ENCODE results near the gene TMEM235. TPM values are rescaled to one million over a fixed set of nuclear protein-coding genes. Genes with fewer than 3 reads are reported as not detected.

Gene TMEM235
- total RNA-seq, 1 donor = not detected

GRCh38 chr17:78248051-78248914 lies 16.9 kb downstream of the TMEM235 start:
- Histone ChIP-seq H3K4me1 (ENCODE audit: insufficient read depth, low read length) (peaks cover 5% of the 10 kb centered on the region), H3K4me2 (ENCODE audit: insufficient read depth, low read length) (no peak overlapping the region), H3K27me3 (ENCODE audit: insufficient read depth, low read length) (peaks cover 6% of the 10 kb centered on the region), H3K27ac (ENCODE audit: low read depth, low read length) (no peak overlapping the region), H3K79me2 (ENCODE audit: insufficient read depth, low read length) (no peaks in the 10 kb centered on the region), H3K36me3 (ENCODE audit: insufficient read depth, low read length) (no peaks in the 10 kb centered on the region), H3K9me3 (ENCODE audit: low read depth, low read length) (no peaks in the 10 kb centered on the region), H3K4me3 (ENCODE audit: insufficient read depth, low read length) (no peak overlapping the region), H4K20me1 (ENCODE audit: insufficient read depth, low read length) (no peaks in the 10 kb centered on the region), H2AFZ (ENCODE audit: low read length) (no peak overlapping the region)
- TF ChIP-seq, protein P1, sequence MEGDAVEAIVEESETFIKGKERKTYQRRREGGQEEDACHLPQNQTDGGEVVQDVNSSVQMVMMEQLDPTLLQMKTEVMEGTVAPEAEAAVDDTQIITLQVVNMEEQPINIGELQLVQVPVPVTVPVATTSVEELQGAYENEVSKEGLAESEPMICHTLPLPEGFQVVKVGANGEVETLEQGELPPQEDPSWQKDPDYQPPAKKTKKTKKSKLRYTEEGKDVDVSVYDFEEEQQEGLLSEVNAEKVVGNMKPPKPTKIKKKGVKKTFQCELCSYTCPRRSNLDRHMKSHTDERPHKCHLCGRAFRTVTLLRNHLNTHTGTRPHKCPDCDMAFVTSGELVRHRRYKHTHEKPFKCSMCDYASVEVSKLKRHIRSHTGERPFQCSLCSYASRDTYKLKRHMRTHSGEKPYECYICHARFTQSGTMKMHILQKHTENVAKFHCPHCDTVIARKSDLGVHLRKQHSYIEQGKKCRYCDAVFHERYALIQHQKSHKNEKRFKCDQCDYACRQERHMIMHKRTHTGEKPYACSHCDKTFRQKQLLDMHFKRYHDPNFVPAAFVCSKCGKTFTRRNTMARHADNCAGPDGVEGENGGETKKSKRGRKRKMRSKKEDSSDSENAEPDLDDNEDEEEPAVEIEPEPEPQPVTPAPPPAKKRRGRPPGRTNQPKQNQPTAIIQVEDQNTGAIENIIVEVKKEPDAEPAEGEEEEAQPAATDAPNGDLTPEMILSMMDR (IDR thresholded peaks at IDR 0.05; ENCODE audit: extremely low read depth, low read depth, low read length) = no peak
- no peak for DNase-seq (ENCODE audit: insufficient read length, low spot score, missing footprints)

DNA sequence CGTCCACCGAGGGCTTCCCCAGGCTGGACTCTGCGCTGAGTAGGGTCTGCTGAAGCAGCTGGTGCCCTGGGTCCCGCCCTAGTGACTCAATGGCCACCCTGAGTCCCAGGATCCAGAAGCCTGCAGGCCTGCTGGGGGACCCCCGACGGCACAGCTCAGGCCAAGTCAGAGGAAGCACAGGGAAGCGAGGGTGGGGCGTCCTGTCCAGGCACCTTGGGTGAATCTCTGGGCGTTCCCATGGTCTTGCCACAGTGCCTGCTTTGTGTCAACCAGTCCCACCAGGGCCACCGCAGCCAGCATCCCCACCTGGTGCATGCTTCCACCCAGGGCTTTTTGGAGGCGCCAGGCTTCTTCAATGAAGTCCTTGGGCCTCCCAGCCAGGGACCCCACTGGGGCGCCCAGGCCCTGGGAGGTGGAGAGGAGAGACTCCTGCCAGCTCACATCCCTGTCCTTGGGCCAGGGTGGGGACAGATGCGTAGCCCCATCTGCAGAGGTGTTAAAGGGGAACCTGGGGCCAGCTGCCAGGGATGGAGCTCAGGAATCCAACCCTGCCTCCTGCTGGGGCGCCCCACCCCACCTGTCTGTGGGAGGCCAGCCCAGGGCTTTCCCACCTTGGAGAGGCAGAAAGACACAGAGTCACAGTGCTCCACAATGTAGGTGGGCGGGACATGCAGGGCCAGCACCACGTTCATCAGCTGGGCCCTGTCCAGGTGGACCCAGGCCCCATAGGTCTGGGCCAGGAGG lies 17.8 kb downstream of the TMEM235 start:
- Histone ChIP-seq H3K79me2 (ENCODE audit: insufficient read depth, low read length) (no peaks in the 10 kb centered on the region), H3K4me1 (ENCODE audit: insufficient read depth, low read length) (peaks cover 9% of the 10 kb centered on the region), H3K4me3 (ENCODE audit: insufficient read depth, low read length) (no peak overlapping the region), H3K36me3 (ENCODE audit: insufficient read depth, low read length) (no peaks in the 10 kb centered on the region), H3K27me3 (ENCODE audit: insufficient read depth, low read length) (peaks cover 6% of the 10 kb centered on the region), H2AFZ (ENCODE audit: low read length) (no peak overlapping the region), H3K4me2 (ENCODE audit: insufficient read depth, low read length) (no peak overlapping the region), H4K20me1 (ENCODE audit: insufficient read depth, low read length) (no peaks in the 10 kb centered on the region), H3K9me3 (ENCODE audit: low read depth, low read length) (no peaks in the 10 kb centered on the region), H3K27ac (ENCODE audit: low read depth, low read length) (no peak overlapping the region)
- peak; percentile 41 for DNase-seq (ENCODE audit: insufficient read length, low spot score, missing footprints)
- TF ChIP-seq, protein P1 (IDR thresholded peaks at IDR 0.05; ENCODE audit: extremely low read depth, low read depth, low read length) = no peak

DNA sequence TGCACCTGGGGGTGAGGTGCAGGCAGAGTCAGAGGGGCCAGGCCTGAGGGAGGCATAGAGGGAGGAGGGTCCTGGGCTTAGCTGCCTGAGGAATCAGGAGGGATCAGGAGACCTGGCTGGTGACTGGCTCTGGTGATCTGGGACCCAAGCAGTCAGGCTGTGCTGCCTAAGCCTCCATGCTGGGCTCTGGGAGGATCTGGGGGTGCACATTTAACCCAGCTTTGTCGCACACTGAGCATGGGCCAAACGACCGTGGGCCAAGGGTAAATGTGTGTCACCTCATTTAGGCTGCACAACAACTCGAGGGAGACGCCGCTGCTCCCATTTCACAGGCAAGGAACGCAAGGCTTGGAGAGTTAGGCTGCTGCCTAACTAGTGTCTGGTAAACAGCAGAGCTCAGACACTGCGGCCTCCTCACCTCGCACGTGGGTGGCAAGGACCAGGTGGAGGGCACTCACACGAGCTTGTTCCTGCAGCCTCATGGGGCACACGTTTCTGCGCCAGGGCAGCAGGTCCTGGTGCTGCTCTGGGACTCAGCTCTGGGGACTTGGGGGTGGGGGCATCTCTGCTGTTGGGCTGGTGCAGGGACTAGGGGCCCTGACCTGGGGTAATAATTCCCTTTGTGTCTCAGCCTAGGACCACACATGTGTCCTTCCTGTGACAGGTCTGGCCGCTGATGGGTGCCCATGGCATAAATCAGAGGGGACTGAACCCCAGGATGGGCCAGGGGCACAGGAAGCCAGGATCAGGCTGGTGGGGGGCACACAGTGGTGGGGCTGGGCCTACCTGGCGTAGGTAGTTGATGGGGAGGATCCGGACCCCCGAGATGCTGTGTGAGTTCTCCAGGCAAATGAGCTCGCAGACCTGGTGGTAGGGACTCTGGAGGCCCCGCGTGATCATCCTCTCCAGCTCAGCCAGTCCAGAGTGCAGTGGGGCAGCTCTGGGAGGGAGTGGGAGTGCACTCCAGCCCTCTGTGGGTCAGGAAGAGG lies 18.7 kb downstream of the TMEM235 start:
- H3K27ac ChIP-seq (ENCODE audit: low read depth, low read length) = no peak overlapping the region
- H3K4me1 ChIP-seq (ENCODE audit: insufficient read depth, low read length) = peaks cover 9% of the 10 kb centered on the region
- peak; percentile 64 for DNase-seq (ENCODE audit: insufficient read length, low spot score, missing footprints)
- no peak overlapping the region for H3K4me2 ChIP-seq (ENCODE audit: insufficient read depth, low read length)
- no peaks in the 10 kb centered on the region for H3K9me3 ChIP-seq (ENCODE audit: low read depth, low read length)
- no peak overlapping the region for H2AFZ ChIP-seq (ENCODE audit: low read length)
- no peaks in the 10 kb centered on the region for H3K36me3 ChIP-seq (ENCODE audit: insufficient read depth, low read length)
- TF ChIP-seq, protein P1 (IDR thresholded peaks at IDR 0.05; ENCODE audit: extremely low read depth, low read depth, low read length) = no peak
- no peaks in the 10 kb centered on the region for H4K20me1 ChIP-seq (ENCODE audit: insufficient read depth, low read length)
- no peak overlapping the region for H3K4me3 ChIP-seq (ENCODE audit: insufficient read depth, low read length)
- peaks cover 6% of the 10 kb centered on the region for H3K27me3 ChIP-seq (ENCODE audit: insufficient read depth, low read length)
- no peaks in the 10 kb centered on the region for H3K79me2 ChIP-seq (ENCODE audit: insufficient read depth, low read length)
